Ectodermal cell (in vitro differentiated cells): ENCODE measurements around the gene PSPC1.

ENCODE experiments used
- H3K27ac ChIP-seq: 2 replicates; pipeline ENCODE4 v1.7.0; 2013; ENCODE audit warnings: mild to moderate bottlenecking, low read depth, low read length; ENCODE audit not compliant: insufficient read depth, poor library complexity, severe bottlenecking
- H3K27me3 ChIP-seq: 2 replicates; pipeline ENCODE4 v1.7.0; 2013; ENCODE audit warnings: mild to moderate bottlenecking, low read length; ENCODE audit not compliant: insufficient read depth, control insufficient read depth, poor library complexity, severe bottlenecking
- H3K36me3 ChIP-seq: one replicate; pipeline ENCODE4 v1.7.0; 2013; ENCODE audit warnings: low read length; ENCODE audit not compliant: control insufficient read depth, insufficient read depth
- H3K4me1 ChIP-seq: one replicate; pipeline ENCODE4 v1.7.0; 2013; ENCODE audit warnings: low read length; ENCODE audit not compliant: control insufficient read depth, insufficient read depth
- H3K4me3 ChIP-seq: 2 replicates; pipeline ENCODE4 v1.7.0; 2013; ENCODE audit warnings: low read depth, low read length, control low read depth; ENCODE audit not compliant: insufficient read depth
- H3K9me3 ChIP-seq: 2 replicates; pipeline ENCODE4 v1.7.0; 2013; ENCODE audit warnings: mild to moderate bottlenecking, low read length, moderate library complexity; ENCODE audit not compliant: control insufficient read depth
- WGBS, 2 experiments: methylation state at CpG; one replicate each; pipeline ENCODE4 v1.1.7; 2013; ENCODE audit warnings: missing lambda C conversion rate in 2 of 2; 5-methylcytosine and 5-hydroxymethylcytosine counted together

Gene PSPC1

GRCh38 chr13:19661126-19661525 lies 121.6 kb downstream of the PSPC1 start:
- Histone ChIP-seq H3K9me3 (no peaks in the 10 kb centered on the region), H3K4me1 (no peaks in the 10 kb centered on the region), H3K4me3 (no peak overlapping the region), H3K27ac (no peak overlapping the region), H3K27me3 (no peaks in the 10 kb centered on the region), H3K36me3 (peaks cover 4% of the 10 kb centered on the region)
- 94% methylated on average over 2 of the region's 2 CpGs; no CpG with 5 or more reads in 1 of the 2 experiments for WGBS, 2 experiments

- peaks cover 4% of the 10 kb centered on the region for H3K36me3 ChIP-seq
Observed at GRCh38 chr13:19658831-19659230, 123.9 kb downstream of the PSPC1 start.

GRCh38 chr13:19657872-19658591 lies 124.7 kb downstream of the PSPC1 start:
- H3K27me3 ChIP-seq = no peaks in the 10 kb centered on the region
- peaks cover 4% of the 10 kb centered on the region for H3K36me3 ChIP-seq
- H3K4me1 ChIP-seq = no peaks in the 10 kb centered on the region
- H3K27ac ChIP-seq = no peak overlapping the region
- no peak overlapping the region for H3K4me3 ChIP-seq
- no peaks in the 10 kb centered on the region for H3K9me3 ChIP-seq
- WGBS, 2 experiments = 69 to 71% methylated on average over 4 of the region's 4 CpGs

More at GRCh38 chr13:19658831-19659230, 123.9 kb downstream of the PSPC1 start:
- Histone ChIP-seq H3K9me3 (no peaks in the 10 kb centered on the region), H3K4me3 (no peak overlapping the region), H3K27me3 (no peaks in the 10 kb centered on the region), H3K27ac (no peak overlapping the region), H3K4me1 (no peaks in the 10 kb centered on the region)
